ENCODE results near the gene BPNT1.

Gene BPNT1

GRCh38 chr1:220077887-220078286, 11.7 kb downstream of the BPNT1 start:
- WGBS, 2 experiments, result 92 to 96% methylated on average over 2 of the region's 3 CpGs
- no peaks in the 10 kb centered on the region for H3K4me1 ChIP-seq (ENCODE audit: control insufficient read depth, insufficient read depth, low read length)

GRCh38 chr1:220076861-220077762, 12.5 kb downstream of the BPNT1 start:
- H3K27me3 ChIP-seq (ENCODE audit: control insufficient read depth, insufficient read depth, low read length, poor library complexity, severe bottlenecking), result no peaks in the 10 kb centered on the region
- WGBS, 2 experiments, result 93 to 97% methylated on average over 4 of the region's 4 CpGs
- H3K4me3 ChIP-seq (ENCODE audit: insufficient read depth, low read depth, low read length), result no peak overlapping the region
- H3K36me3 ChIP-seq (ENCODE audit: control insufficient read depth, insufficient read depth, low read length), result peaks cover 4% of the 10 kb centered on the region
- no peak overlapping the region for H3K27ac ChIP-seq (ENCODE audit: insufficient read depth, low read depth, low read length, poor library complexity, severe bottlenecking)
- H3K4me1 ChIP-seq (ENCODE audit: control insufficient read depth, insufficient read depth, low read length), result no peaks in the 10 kb centered on the region
- H3K9me3 ChIP-seq (ENCODE audit: control insufficient read depth, low read length), result no peaks in the 10 kb centered on the region

More at GRCh38 chr1:220077887-220078286, 11.7 kb downstream of the BPNT1 start:
- Histone ChIP-seq H3K4me3 (ENCODE audit: insufficient read depth, low read depth, low read length) (no peak overlapping the region), H3K27ac (ENCODE audit: insufficient read depth, low read depth, low read length, poor library complexity, severe bottlenecking) (no peak overlapping the region), H3K9me3 (ENCODE audit: control insufficient read depth, low read length) (no peaks in the 10 kb centered on the region), H3K27me3 (ENCODE audit: control insufficient read depth, insufficient read depth, low read length, poor library complexity, severe bottlenecking) (no peaks in the 10 kb centered on the region), H3K36me3 (ENCODE audit: control insufficient read depth, insufficient read depth, low read length) (peaks cover 4% of the 10 kb centered on the region)

GRCh38 chr1:220067269-220068204, 22.1 kb downstream of the BPNT1 start:
- Histone ChIP-seq H3K36me3 (ENCODE audit: control insufficient read depth, insufficient read depth, low read length) (no peaks in the 10 kb centered on the region), H3K27me3 (ENCODE audit: control insufficient read depth, insufficient read depth, low read length, poor library complexity, severe bottlenecking) (no peaks in the 10 kb centered on the region), H3K4me1 (ENCODE audit: control insufficient read depth, insufficient read depth, low read length) (no peaks in the 10 kb centered on the region), H3K9me3 (ENCODE audit: control insufficient read depth, low read length) (no peaks in the 10 kb centered on the region), H3K4me3 (ENCODE audit: insufficient read depth, low read depth, low read length) (no peak overlapping the region), H3K27ac (ENCODE audit: insufficient read depth, low read depth, low read length, poor library complexity, severe bottlenecking) (no peak overlapping the region)
- 94 to 98% methylated on average over 2 to 3 of the region's 3 CpGs for WGBS, 2 experiments

- no peak overlapping the region for H3K4me3 ChIP-seq (ENCODE audit: insufficient read depth, low read depth, low read length)
- H3K27ac ChIP-seq (ENCODE audit: insufficient read depth, low read depth, low read length, poor library complexity, severe bottlenecking), result no peak overlapping the region
- H3K4me1 ChIP-seq (ENCODE audit: control insufficient read depth, insufficient read depth, low read length), result no peaks in the 10 kb centered on the region
- no peaks in the 10 kb centered on the region for H3K9me3 ChIP-seq (ENCODE audit: control insufficient read depth, low read length)
- 94 to 96% methylated on average over 3 to 5 of the region's 6 CpGs for WGBS, 2 experiments
- no peaks in the 10 kb centered on the region for H3K36me3 ChIP-seq (ENCODE audit: control insufficient read depth, insufficient read depth, low read length)
- H3K27me3 ChIP-seq (ENCODE audit: control insufficient read depth, insufficient read depth, low read length, poor library complexity, severe bottlenecking), result no peaks in the 10 kb centered on the region
Measured at GRCh38 chr1:220062629-220063028, 27.0 kb downstream of the BPNT1 start.

GRCh38 chr1:220060876-220061275, 28.7 kb downstream of the BPNT1 start:
- no peaks in the 10 kb centered on the region for H3K9me3 ChIP-seq (ENCODE audit: control insufficient read depth, low read length)
- no peaks in the 10 kb centered on the region for H3K4me1 ChIP-seq (ENCODE audit: control insufficient read depth, insufficient read depth, low read length)
- 69 to 77% methylated on average over 3 of the region's 3 CpGs for WGBS, 2 experiments
- no peak overlapping the region for H3K27ac ChIP-seq (ENCODE audit: insufficient read depth, low read depth, low read length, poor library complexity, severe bottlenecking)
- no peak overlapping the region for H3K4me3 ChIP-seq (ENCODE audit: insufficient read depth, low read depth, low read length)
- H3K27me3 ChIP-seq (ENCODE audit: control insufficient read depth, insufficient read depth, low read length, poor library complexity, severe bottlenecking), result no peaks in the 10 kb centered on the region
- H3K36me3 ChIP-seq (ENCODE audit: control insufficient read depth, insufficient read depth, low read length), result no peaks in the 10 kb centered on the region

- WGBS, 2 experiments, result 85 to 100% methylated on average over 1 of the region's 1 CpG
- Histone ChIP-seq H3K4me1 (ENCODE audit: control insufficient read depth, insufficient read depth, low read length) (no peaks in the 10 kb centered on the region), H3K27me3 (ENCODE audit: control insufficient read depth, insufficient read depth, low read length, poor library complexity, severe bottlenecking) (no peaks in the 10 kb centered on the region), H3K36me3 (ENCODE audit: control insufficient read depth, insufficient read depth, low read length) (no peaks in the 10 kb centered on the region), H3K4me3 (ENCODE audit: insufficient read depth, low read depth, low read length) (no peak overlapping the region), H3K27ac (ENCODE audit: insufficient read depth, low read depth, low read length, poor library complexity, severe bottlenecking) (no peak overlapping the region), H3K9me3 (ENCODE audit: control insufficient read depth, low read length) (no peaks in the 10 kb centered on the region)
Measured at GRCh38 chr1:220056374-220056773, 33.2 kb downstream of the BPNT1 start.

GRCh38 chr1:220046052-220046930, 43.3 kb downstream of the BPNT1 start, which contains the start of gene EPRS1:
TSS of gene EPRS1 (minus strand) at chr1:220046505. CDS start at chr1:220046388, 117 bp downstream.
- no peaks in the 10 kb centered on the region for H3K27me3 ChIP-seq (ENCODE audit: control insufficient read depth, insufficient read depth, low read length, poor library complexity, severe bottlenecking)
- peak within 1 kb of the TSS; percentile 62 for H3K27ac ChIP-seq (ENCODE audit: insufficient read depth, low read depth, low read length, poor library complexity, severe bottlenecking)
- H3K36me3 ChIP-seq (ENCODE audit: control insufficient read depth, insufficient read depth, low read length), result no peaks in the 10 kb centered on the region
- WGBS, 2 experiments, result 1 to 2% methylated on average over 71 of the region's 71 CpGs
- no peaks in the 10 kb centered on the region for H3K9me3 ChIP-seq (ENCODE audit: control insufficient read depth, low read length)
- no peaks in the 10 kb centered on the region for H3K4me1 ChIP-seq (ENCODE audit: control insufficient read depth, insufficient read depth, low read length)
- H3K4me3 ChIP-seq (ENCODE audit: insufficient read depth, low read depth, low read length), result peak within 1 kb of the TSS; percentile 96

- H3K36me3 ChIP-seq (ENCODE audit: control insufficient read depth, insufficient read depth, low read length), result no peaks in the 10 kb centered on the region
- H3K27ac ChIP-seq (ENCODE audit: insufficient read depth, low read depth, low read length, poor library complexity, severe bottlenecking), result no peak overlapping the region
- H3K4me3 ChIP-seq (ENCODE audit: insufficient read depth, low read depth, low read length), result peak overlapping the region; percentile 96
- no peaks in the 10 kb centered on the region for H3K4me1 ChIP-seq (ENCODE audit: control insufficient read depth, insufficient read depth, low read length)
- no peaks in the 10 kb centered on the region for H3K9me3 ChIP-seq (ENCODE audit: control insufficient read depth, low read length)
- no peaks in the 10 kb centered on the region for H3K27me3 ChIP-seq (ENCODE audit: control insufficient read depth, insufficient read depth, low read length, poor library complexity, severe bottlenecking)
- WGBS, 2 experiments, result 37 to 38% methylated on average over 17 of the region's 17 CpGs
Measured at GRCh38 chr1:220045356-220046051, 44.1 kb downstream of the BPNT1 start.

GRCh38 chr1:220044678-220045355, 44.8 kb downstream of the BPNT1 start:
- H3K27ac ChIP-seq (ENCODE audit: insufficient read depth, low read depth, low read length, poor library complexity, severe bottlenecking), result no peak overlapping the region
- H3K36me3 ChIP-seq (ENCODE audit: control insufficient read depth, insufficient read depth, low read length), result peaks cover 5% of the 10 kb centered on the region
- H3K27me3 ChIP-seq (ENCODE audit: control insufficient read depth, insufficient read depth, low read length, poor library complexity, severe bottlenecking), result no peaks in the 10 kb centered on the region
- no peaks in the 10 kb centered on the region for H3K9me3 ChIP-seq (ENCODE audit: control insufficient read depth, low read length)
- no peaks in the 10 kb centered on the region for H3K4me1 ChIP-seq (ENCODE audit: control insufficient read depth, insufficient read depth, low read length)
- H3K4me3 ChIP-seq (ENCODE audit: insufficient read depth, low read depth, low read length), result peak overlapping the region; percentile 96
- WGBS, 2 experiments, result 84 to 94% methylated on average over 2 to 4 of the region's 4 CpGs

Data from ectodermal cell (in vitro differentiated cells).